ENCODE data around the gene SMIM17. TPM values are rescaled to one million over a fixed set of nuclear protein-coding genes. Genes with fewer than 3 reads are reported as not detected.

Gene SMIM17
- total RNA-seq, 1 donor from 2014 or later, result 0.72 TPM

- Mint-ChIP-seq H3K36me3 (ENCODE audit: insufficient read depth) (peaks cover 3% of the 10 kb centered on the region), H3K27me3 (no peaks in the 10 kb centered on the region), H3K27ac (no peak overlapping the region), H3K4me3 (ENCODE audit: low read depth) (no peak overlapping the region), H3K4me1 (ENCODE audit: low read depth) (no peaks in the 10 kb centered on the region), H3K9me3 (ENCODE audit: low read depth) (peaks cover 56% of the 10 kb centered on the region)
- no peak for TF ChIP-seq CTCF (IDR thresholded peaks at IDR 0.05; ENCODE audit: unreplicated experiment)
- DNase-seq (ENCODE audit: low spot score, unreplicated experiment), result no peak
Observed at GRCh38 chr19:56701895-56702294, 58.9 kb downstream of the SMIM17 start.

- Mint-ChIP-seq H3K4me1 (ENCODE audit: low read depth) (no peaks in the 10 kb centered on the region), H3K27me3 (no peaks in the 10 kb centered on the region), H3K4me3 (ENCODE audit: low read depth) (no peak overlapping the region), H3K36me3 (ENCODE audit: insufficient read depth) (peaks cover 1% of the 10 kb centered on the region), H3K9me3 (ENCODE audit: low read depth) (peaks cover 58% of the 10 kb centered on the region), H3K27ac (no peak overlapping the region)
- TF ChIP-seq CTCF (IDR thresholded peaks at IDR 0.05; ENCODE audit: unreplicated experiment), result no peak
- no peak for DNase-seq (ENCODE audit: low spot score, unreplicated experiment)
Observed at GRCh38 chr19:56705939-56706338, 63.0 kb downstream of the SMIM17 start.

Other genes starting within 250 kb of the SMIM17 start
- 6.6 and 8.0 TPM in 2 replicates for gene ZNF582, start 249.6 kb upstream of the SMIM17 start, total RNA-seq
- gene ZNF583, start 238.8 kb upstream of the SMIM17 start, total RNA-seq, result 10.1 and 11.3 TPM in 2 replicates
- gene ZNF667, start 165.8 kb upstream of the SMIM17 start, total RNA-seq, result not detected in 2 replicates
- gene ZNF471, start 135.3 kb upstream of the SMIM17 start, total RNA-seq, result not detected in 2 replicates
- 12.1 and 12.9 TPM in 2 replicates for gene ZFP28, start 104.2 kb upstream of the SMIM17 start, total RNA-seq
- 8.0 and 9.0 TPM in 2 replicates for gene ZNF470, start 75.7 kb upstream of the SMIM17 start, total RNA-seq
- 16.9 and 17.1 TPM in 2 replicates for gene ZNF71, start 47.9 kb upstream of the SMIM17 start, total RNA-seq
- gene ZNF835, start 28.6 kb downstream of the SMIM17 start, total RNA-seq, result 0.17 and 0.29 TPM in 2 replicates
- not detected in 2 replicates for gene PEG3, start 197.6 kb downstream of the SMIM17 start, total RNA-seq
- not detected in 2 replicates for gene ZIM2, start 197.6 kb downstream of the SMIM17 start, total RNA-seq